Thyroid gland (tissue), 4 donors: Measurements from ENCODE around the gene MRPL18.

Experiments
- POLR2A ChIP-seq, 2 donors: fragments of 450-650 bp; IDR thresholded peaks; one replicate each; pipeline ENCODE4 v1.6.1; 2017; ENCODE audit warnings: antibody characterized with exemption in 2 of 2, mild to moderate bottlenecking in 2 of 2, moderate library complexity in 1 of 2
- TF ChIP-seq, protein P1 (sequence below), 6 experiments: fragments of 200-600 bp in 3 of 6; fragments of 450-650 bp in 3 of 6; sonication (generic) in 3 of 6; IDR thresholded peaks; one replicate each; pipeline ENCODE4 v1.5.1; 2016 to 2019; ENCODE audit warnings: antibody characterized with exemption in 6 of 6, mild to moderate bottlenecking in 2 of 6, inconsistent platforms in 1 of 6, moderate library complexity in 1 of 6

DNA sequence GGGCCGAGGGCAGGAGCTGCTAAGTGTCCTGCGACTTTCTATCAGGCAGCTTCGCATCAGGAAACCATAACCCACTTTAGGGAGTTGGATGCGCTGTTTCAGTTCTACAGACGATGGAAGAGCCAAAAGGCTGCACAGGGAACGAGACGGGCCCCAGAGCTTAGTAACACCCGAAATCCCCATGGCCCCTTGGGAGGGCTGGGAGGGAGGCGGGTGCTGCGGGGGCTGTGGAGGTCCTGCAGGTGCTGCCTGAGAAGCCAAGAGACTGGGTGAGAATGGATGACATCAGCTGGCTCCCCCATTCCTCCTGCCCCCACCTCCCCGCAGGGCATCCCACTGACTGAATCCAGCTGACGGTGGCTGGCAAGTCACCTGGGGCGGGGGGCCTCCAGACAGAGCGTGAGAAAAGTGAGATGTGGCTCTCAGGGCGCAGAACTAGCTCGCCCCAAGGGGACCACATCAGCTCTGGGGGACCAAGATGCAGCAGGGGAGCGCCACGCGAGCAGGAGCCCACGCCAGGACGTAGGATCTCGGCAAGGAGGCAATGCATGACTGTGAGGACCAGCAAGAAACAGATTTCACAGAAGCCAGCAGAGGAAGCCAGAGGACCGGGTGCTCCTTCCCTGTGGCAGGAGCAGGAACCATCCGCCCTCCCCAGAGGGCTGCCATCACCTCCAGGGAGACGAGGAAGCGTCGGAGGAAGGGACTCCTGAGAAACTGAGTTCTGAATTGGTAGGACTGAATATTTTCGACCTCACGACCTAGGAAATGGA is 46.6 kb downstream of the MRPL18 start:
- no peak for TF ChIP-seq POLR2A (IDR thresholded peaks at IDR 0.05)
- TF ChIP-seq, protein P1, sequence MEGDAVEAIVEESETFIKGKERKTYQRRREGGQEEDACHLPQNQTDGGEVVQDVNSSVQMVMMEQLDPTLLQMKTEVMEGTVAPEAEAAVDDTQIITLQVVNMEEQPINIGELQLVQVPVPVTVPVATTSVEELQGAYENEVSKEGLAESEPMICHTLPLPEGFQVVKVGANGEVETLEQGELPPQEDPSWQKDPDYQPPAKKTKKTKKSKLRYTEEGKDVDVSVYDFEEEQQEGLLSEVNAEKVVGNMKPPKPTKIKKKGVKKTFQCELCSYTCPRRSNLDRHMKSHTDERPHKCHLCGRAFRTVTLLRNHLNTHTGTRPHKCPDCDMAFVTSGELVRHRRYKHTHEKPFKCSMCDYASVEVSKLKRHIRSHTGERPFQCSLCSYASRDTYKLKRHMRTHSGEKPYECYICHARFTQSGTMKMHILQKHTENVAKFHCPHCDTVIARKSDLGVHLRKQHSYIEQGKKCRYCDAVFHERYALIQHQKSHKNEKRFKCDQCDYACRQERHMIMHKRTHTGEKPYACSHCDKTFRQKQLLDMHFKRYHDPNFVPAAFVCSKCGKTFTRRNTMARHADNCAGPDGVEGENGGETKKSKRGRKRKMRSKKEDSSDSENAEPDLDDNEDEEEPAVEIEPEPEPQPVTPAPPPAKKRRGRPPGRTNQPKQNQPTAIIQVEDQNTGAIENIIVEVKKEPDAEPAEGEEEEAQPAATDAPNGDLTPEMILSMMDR (IDR thresholded peaks at IDR 0.05) = no peak
